ENCODE results near the gene GPR52. TPM values are rescaled to one million over a fixed set of nuclear protein-coding genes. Genes with fewer than 3 reads are reported as not detected.

The GPR52 gene
- total RNA-seq, 4 donors from 2014 or later = 0.75 to 2.9 TPM; not detected in 2

GRCh38 chr1:174428739-174429138 is 19.0 kb upstream of the GPR52 start:
- no peaks in the 10 kb centered on the region for H3K4me1 ChIP-seq
- ATAC-seq (no peak), DNase-seq (no peak)
- no peak for TF ChIP-seq CTCF (IDR thresholded peaks at IDR 0.05 in 4 of 5, conservative IDR thresholded peaks at IDR 0.05 in 1 of 5)
- no peak for TF ChIP-seq POLR2A (IDR thresholded peaks at IDR 0.05)
- no peaks in the 10 kb centered on the region for H3K9me3 ChIP-seq
- H3K36me3 ChIP-seq = no peaks in the 10 kb centered on the region
- in situ Hi-C loops (cut with MboI; ENCODE audit: low sequenced_read_pairs in 4 of 4) = no loop called here
- intact Hi-C loops (cut with DNase I; ENCODE audit: low total_unique reads) = no loop called here
- no peak overlapping the region for H3K4me3 ChIP-seq
- H3K27me3 ChIP-seq = no peaks in the 10 kb centered on the region
- no peak overlapping the region for H3K27ac ChIP-seq

GRCh38 chr1:174433451-174433850 is 14.3 kb upstream of the GPR52 start:
- TF ChIP-seq CTCF (IDR thresholded peaks at IDR 0.05 in 4 of 5, conservative IDR thresholded peaks at IDR 0.05 in 1 of 5) (no peak), POLR2A (IDR thresholded peaks at IDR 0.05) (no peak)
- no peak overlapping the region for H3K27ac ChIP-seq
- no peak overlapping the region for H3K4me3 ChIP-seq
- no peak for ATAC-seq
- intact Hi-C loops (cut with DNase I; ENCODE audit: low total_unique reads) = no loop called here
- H3K36me3 ChIP-seq = no peaks in the 10 kb centered on the region
- in situ Hi-C loops (cut with MboI; ENCODE audit: low sequenced_read_pairs in 4 of 4) = no loop called here
- no peaks in the 10 kb centered on the region for H3K4me1 ChIP-seq
- H3K9me3 ChIP-seq = no peaks in the 10 kb centered on the region
- no peaks in the 10 kb centered on the region for H3K27me3 ChIP-seq
- DNase-seq = no peak

- TF ChIP-seq CTCF (IDR thresholded peaks at IDR 0.05 in 4 of 5, conservative IDR thresholded peaks at IDR 0.05 in 1 of 5) (no peak), POLR2A (IDR thresholded peaks at IDR 0.05) (no peak)
- Histone ChIP-seq H3K27ac (no peak overlapping the region), H3K9me3 (no peaks in the 10 kb centered on the region), H3K4me1 (no peaks in the 10 kb centered on the region), H3K27me3 (no peaks in the 10 kb centered on the region), H3K4me3 (no peak overlapping the region), H3K36me3 (no peaks in the 10 kb centered on the region)
- intact Hi-C loops (cut with DNase I; ENCODE audit: low total_unique reads) (no loop called here), in situ Hi-C loops (cut with MboI; ENCODE audit: low sequenced_read_pairs in 4 of 4) (no loop called here)
- ATAC-seq (no peak), DNase-seq (no peak)
These were observed 2.4 kb upstream of the GPR52 start for GRCh38 chr1:174445351-174445750.

GRCh38 chr1:174445817-174446216 is 1.9 kb upstream of the GPR52 start:
- TF ChIP-seq POLR2A (IDR thresholded peaks at IDR 0.05) (no peak), CTCF (IDR thresholded peaks at IDR 0.05 in 4 of 5, conservative IDR thresholded peaks at IDR 0.05 in 1 of 5) (no peak)
- no peaks in the 10 kb centered on the region for H3K27me3 ChIP-seq
- intact Hi-C loops (cut with DNase I; ENCODE audit: low total_unique reads) = no loop called here
- no peak for ATAC-seq
- no peak for DNase-seq
- no peaks in the 10 kb centered on the region for H3K4me1 ChIP-seq
- H3K36me3 ChIP-seq = no peaks in the 10 kb centered on the region
- no peaks in the 10 kb centered on the region for H3K9me3 ChIP-seq
- no peak overlapping the region for H3K4me3 ChIP-seq
- in situ Hi-C loops (cut with MboI; ENCODE audit: low sequenced_read_pairs in 4 of 4) = no loop called here
- no peak overlapping the region for H3K27ac ChIP-seq

- H3K9me3 ChIP-seq = no peaks in the 10 kb centered on the region
- no peak for DNase-seq
- no peak overlapping the region for H3K27ac ChIP-seq
These were observed 743 bp downstream of the GPR52 start for GRCh38 chr1:174448531-174448883.

More at GRCh38 chr1:174448531-174448883, 743 bp downstream of the GPR52 start:
- ATAC-seq = no peak
- no peak overlapping the region for H3K4me3 ChIP-seq
- in situ Hi-C loops (cut with MboI; ENCODE audit: low sequenced_read_pairs in 4 of 4) = no loop called here
- intact Hi-C loops (cut with DNase I; ENCODE audit: low total_unique reads) = no loop called here
- no peaks in the 10 kb centered on the region for H3K27me3 ChIP-seq
- TF ChIP-seq CTCF (IDR thresholded peaks at IDR 0.05 in 4 of 5, conservative IDR thresholded peaks at IDR 0.05 in 1 of 5) (no peak), POLR2A (IDR thresholded peaks at IDR 0.05) (no peak)
- H3K36me3 ChIP-seq = no peaks in the 10 kb centered on the region
- no peaks in the 10 kb centered on the region for H3K4me1 ChIP-seq

Data from gastrocnemius medialis (tissue), 4 donors.